Ovary (tissue), 9 donors: ENCODE results near the gene SLC27A5. TPM values are rescaled to one million over a fixed set of nuclear protein-coding genes. Genes with fewer than 3 reads are reported as not detected.

Experiments used
- DNase-seq, 5 donors: peaks; one replicate each; pipeline ENCODE4 v3.0.0-alpha.2; 2019 to 2020
- H3K27ac ChIP-seq, 2 donors: fragments of 200-600 bp; one replicate each; pipeline versions ENCODE4 v1.5.1 to v1.8.0; 2019 to 2022
- H3K27me3 ChIP-seq: fragments of 200-600 bp; one replicate; pipeline ENCODE4 v1.8.0; 2022
- H3K36me3 ChIP-seq: fragments of 200-600 bp; sonication (generic); one replicate; pipeline ENCODE4 v1.5.1; 2019
- H3K4me1 ChIP-seq: one replicate; pipeline ENCODE4 v1.8.1; 2013; ENCODE audit warnings: mild to moderate bottlenecking, moderate library complexity; ENCODE audit not compliant: insufficient read depth
- H3K4me3 ChIP-seq: fragments of 200-600 bp; sonication (generic); one replicate; pipeline ENCODE4 v1.5.1; 2017
- H3K9me3 ChIP-seq, 2 donors: fragments of 200-600 bp in 1 of 2; sonication (generic) in 1 of 2; one replicate each; pipeline versions ENCODE4 v1.5.1 to v1.8.1; 2013 to 2019; ENCODE audit warnings: mild to moderate bottlenecking in 1 of 2, moderate library complexity in 1 of 2
- EP300 ChIP-seq: sonication (generic); formaldehyde crosslinking; IDR thresholded peaks from one replicate; pipeline ENCODE4 v1.6.1; 2017; ENCODE audit warnings: antibody characterized with exemption
- POLR2A ChIP-seq: fragments of 450-650 bp; IDR thresholded peaks from one replicate; pipeline ENCODE4 v1.6.1; 2017; ENCODE audit warnings: antibody characterized with exemption, mild to moderate bottlenecking, moderate library complexity
- WGBS, 3 donors: extraction: QIAGEN DNeasy Blood & Tissue Kit in 1 of 3; methylation state at CpG; one replicate each; pipeline versions ENCODE4 v1.1.5 to v1.1.7; 2013 to 2017; 5-methylcytosine and 5-hydroxymethylcytosine counted together
- intact Hi-C, 4 donors: fragments of 100-400 bp; cut with DNase I; formaldehyde crosslinking; loops; one replicate each; pipeline versions ENCODE4 v1.11.0 to v1.15.1; 2022 to 2023
- polyA plus RNA-seq, 2 donors: library from polyadenylated mRNA; stranded (reverse); fragments of 200-250 nt in 1 of 2; fragments of 350-450 nt in 1 of 2; fragmentation: Illumina TruSeq in 1 of 2; extraction: RNeasy Lipid Tissue Mini Kit (QIAGEN cat#74804) in 1 of 2; gene quantifications; one replicate each; pipeline ENCODE4 v1.2.3, GENCODE V29; 2013 to 2014
- total RNA-seq, 7 donors: library from RNA; depleted of rRNA in 2 of 7; stranded (reverse); fragments of >200 nt in 2 of 7; fragmentation: NEBNext Ultra II Directional in 3 of 7; extraction: Animal tissue kit (Norgen Biotek cat#: 25700) in 3 of 7; gene quantifications; one replicate each; pipeline versions ENCODE4 v1.1.0 to v1.2.4, GENCODE V29; 2016 to 2023
- TF ChIP-seq, protein P1 (sequence below), 3 donors: fragments of 450-650 bp in 2 of 3; fragments of 200-600 bp in 1 of 3; IDR thresholded peaks; one replicate each; pipeline versions ENCODE4 v1.5.1 to v1.8.0; 2016 to 2022; ENCODE audit warnings: antibody characterized with exemption in 3 of 3, mild to moderate bottlenecking in 1 of 3
- donor health status: DM: no; HTN: no; CAD: no; lungs with moderate emphysema.
- donor health status: DM: no; HTN: no; CAD: no.
- donor health status: Bipolar disorder and iron deficiency.
- donor health status: DM: yes; HTN: yes; CAD: no.
- donor health status: DM: no; HTN: no; CAD: no.
- donor health status: DM: yes; HTN: yes; CAD: no.

Gene SLC27A5
- total and polyA plus RNA-seq, 9 donors = 0.70 to 14.8 (median 11.1) TPM

DNA sequence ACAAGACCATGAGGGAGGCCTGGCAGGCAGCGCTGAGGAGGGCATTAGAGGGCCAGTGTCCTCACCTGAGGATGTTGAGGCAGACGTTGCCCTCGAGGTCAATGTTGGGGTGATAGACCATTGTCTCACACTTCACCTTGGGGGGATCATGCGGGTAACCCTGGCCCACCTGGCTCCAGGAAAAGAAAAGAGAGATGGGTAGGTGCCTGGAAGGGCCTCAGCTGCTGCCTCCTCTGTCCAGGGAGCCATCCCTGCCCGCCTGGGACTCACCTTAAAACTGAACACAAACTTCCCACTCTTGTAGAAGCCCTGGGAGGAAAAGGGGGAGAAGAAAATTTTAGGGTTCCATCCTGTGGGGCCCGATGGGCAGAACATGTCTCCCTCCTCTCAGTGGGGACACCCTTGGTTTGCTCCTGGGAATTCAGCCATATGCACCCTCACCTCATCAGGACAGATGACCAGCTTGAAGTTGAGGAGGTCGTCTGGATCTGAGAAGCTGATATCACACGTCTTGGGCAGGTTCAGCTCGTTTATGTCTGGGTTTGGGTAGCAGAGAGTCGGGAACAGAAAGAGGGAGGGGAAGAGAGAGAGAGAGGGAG lies 44.9 kb upstream of the SLC27A5 start:
- Histone ChIP-seq H3K27ac (no peak overlapping the region), H3K9me3 (no peaks in the 10 kb centered on the region), H3K4me1 (peaks cover 22% of the 10 kb centered on the region), H3K4me3 (peak overlapping the region; percentile 70), H3K27me3 (no peaks in the 10 kb centered on the region), H3K36me3 (no peaks in the 10 kb centered on the region)
- intact Hi-C loops = no loop called here
- DNase-seq = peak in 4 of 5 donors; percentile 30 to 45 (median 40)
- WGBS, 3 donors = 43 to 56% (median 47%) methylated on average over 10 of the region's 10 CpGs
- TF ChIP-seq, protein P1, sequence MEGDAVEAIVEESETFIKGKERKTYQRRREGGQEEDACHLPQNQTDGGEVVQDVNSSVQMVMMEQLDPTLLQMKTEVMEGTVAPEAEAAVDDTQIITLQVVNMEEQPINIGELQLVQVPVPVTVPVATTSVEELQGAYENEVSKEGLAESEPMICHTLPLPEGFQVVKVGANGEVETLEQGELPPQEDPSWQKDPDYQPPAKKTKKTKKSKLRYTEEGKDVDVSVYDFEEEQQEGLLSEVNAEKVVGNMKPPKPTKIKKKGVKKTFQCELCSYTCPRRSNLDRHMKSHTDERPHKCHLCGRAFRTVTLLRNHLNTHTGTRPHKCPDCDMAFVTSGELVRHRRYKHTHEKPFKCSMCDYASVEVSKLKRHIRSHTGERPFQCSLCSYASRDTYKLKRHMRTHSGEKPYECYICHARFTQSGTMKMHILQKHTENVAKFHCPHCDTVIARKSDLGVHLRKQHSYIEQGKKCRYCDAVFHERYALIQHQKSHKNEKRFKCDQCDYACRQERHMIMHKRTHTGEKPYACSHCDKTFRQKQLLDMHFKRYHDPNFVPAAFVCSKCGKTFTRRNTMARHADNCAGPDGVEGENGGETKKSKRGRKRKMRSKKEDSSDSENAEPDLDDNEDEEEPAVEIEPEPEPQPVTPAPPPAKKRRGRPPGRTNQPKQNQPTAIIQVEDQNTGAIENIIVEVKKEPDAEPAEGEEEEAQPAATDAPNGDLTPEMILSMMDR (IDR thresholded peaks at IDR 0.05) = no peak
- TF ChIP-seq EP300 (no peak), POLR2A (no peak)

DNA sequence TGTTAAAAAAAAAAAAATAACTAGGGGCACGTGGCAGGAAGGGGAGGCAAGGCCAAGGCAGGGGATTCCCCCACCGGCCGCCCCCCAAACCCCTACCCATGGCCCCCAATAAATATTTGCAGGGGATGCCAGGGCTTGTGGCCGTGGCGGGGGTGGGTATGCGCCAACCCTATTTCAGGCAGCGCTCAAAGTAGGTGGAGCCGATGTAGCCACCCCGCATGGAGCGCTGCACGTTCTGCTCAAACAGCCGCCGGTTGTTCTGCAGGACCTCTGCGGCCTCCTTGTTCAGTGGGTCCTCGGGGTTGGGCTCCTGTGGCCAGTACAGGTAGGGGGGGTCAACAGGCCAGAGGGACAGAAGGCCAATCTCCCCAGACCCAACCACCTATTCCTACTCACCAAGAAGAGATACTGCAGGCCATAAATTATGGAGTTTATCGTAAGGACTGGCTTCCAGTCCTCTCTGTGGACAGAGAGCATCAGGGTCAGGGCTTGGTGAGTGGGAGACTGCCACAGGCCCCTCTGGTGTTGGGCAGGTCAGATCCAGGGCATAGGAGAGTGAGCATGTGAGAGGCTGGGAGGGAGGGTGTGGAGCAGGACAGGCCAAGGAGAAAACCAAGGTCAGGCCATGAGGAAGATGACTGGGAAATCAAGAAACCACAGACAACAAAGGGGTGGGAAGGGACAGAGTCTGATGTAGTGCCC lies 44.3 kb upstream of the SLC27A5 start:
- peaks cover 19% of the 10 kb centered on the region for H3K4me1 ChIP-seq
- H3K27me3 ChIP-seq = no peaks in the 10 kb centered on the region
- TF ChIP-seq, protein P1 (IDR thresholded peaks at IDR 0.05) = no peak
- TF ChIP-seq EP300 (no peak), POLR2A (no peak)
- no peaks in the 10 kb centered on the region for H3K9me3 ChIP-seq
- intact Hi-C loops = no loop called here
- no peak overlapping the region for H3K4me3 ChIP-seq
- H3K36me3 ChIP-seq = no peaks in the 10 kb centered on the region
- WGBS, 3 donors = 57 to 68% (median 61%) methylated on average over 16 of the region's 16 CpGs
- H3K27ac ChIP-seq = peak overlapping the region; percentile 78 to 95
- peak in 4 of 5 donors; percentile 53 to 61 (median 56) for DNase-seq

DNA sequence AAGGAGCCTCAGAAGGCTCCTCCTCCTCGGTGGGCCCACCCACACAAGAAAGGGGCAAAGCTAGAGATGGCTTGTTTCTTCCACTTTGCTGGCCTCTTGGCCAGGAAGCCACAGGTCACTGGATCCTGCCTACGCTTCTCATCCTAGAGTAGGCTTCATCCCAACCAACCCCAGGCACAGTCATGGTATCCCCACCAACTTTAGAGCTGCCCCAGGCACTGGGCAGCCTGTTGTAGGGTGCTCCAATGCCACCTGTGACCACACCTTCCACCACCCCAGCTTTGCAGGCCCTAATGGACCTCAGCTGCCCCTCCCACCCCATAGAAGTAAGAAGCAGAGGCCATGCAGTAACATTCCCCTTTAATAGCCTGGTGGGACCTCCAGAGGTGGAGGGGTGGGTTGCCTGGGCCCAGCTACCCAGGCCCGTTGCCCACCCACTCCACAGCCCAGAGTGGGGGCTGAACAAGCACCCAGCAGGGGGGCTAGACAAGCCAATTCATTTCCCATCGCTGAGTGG lies 43.6 kb upstream of the SLC27A5 start:
- intact Hi-C loops = no loop called here
- Histone ChIP-seq H3K27ac (peak overlapping the region; percentile 78 to 95), H3K9me3 (no peaks in the 10 kb centered on the region), H3K36me3 (no peaks in the 10 kb centered on the region), H3K27me3 (no peaks in the 10 kb centered on the region), H3K4me3 (peak overlapping the region; percentile 84), H3K4me1 (peaks cover 19% of the 10 kb centered on the region)
- peak in 1 of 5 donors; percentile 50 for DNase-seq
- TF ChIP-seq POLR2A (no peak), EP300 (no peak)
- TF ChIP-seq, protein P1 (IDR thresholded peaks at IDR 0.05) = no peak
- WGBS, 3 donors = 22 to 31% (median 27%) methylated on average over 4 of the region's 4 CpGs

DNA sequence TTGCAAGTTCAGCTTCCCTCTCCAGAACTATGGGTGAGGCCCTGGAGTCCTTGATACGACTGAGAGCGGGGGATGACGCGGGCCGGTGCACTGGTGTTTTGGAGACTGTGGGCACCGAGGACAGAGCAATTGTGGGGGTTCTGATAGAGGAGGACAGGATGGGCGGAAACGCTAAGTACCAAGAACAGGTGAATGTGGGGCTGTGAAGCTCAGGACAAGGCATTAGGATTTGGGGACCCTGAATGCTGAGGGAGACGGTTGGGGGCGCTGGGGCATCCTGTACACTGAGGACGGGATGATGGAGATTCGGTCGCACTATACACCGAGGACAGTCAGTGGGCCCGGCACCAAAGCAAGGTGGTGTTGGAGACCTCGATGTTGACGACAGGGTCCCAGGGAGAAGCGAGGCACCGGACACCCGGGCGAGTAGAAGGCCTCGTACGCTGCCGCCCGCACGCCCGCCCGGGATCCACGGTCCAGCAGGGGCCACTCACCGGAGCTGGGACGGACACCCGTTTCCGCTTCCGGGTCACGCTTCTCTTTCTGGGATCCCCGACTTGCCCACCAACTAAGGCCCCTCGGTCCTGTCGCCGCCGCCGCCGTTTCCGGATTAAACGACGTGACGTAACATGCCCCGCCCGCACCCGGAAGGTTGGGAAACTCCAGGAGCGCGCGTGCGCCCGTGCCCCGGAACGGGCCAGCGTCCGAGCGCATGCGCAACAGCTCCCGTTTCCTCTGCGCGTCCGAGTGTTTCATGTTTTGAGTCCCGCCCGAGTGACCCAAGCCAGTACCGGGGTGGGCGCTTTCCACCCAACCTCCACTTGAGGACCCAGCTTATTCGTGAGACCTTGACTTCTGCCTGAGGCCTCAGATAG lies 42.9 kb upstream of the SLC27A5 start, which contains the start of gene CHMP2A:
TSS of gene CHMP2A (minus strand) at position 612 of the 875 bp plus-strand sequence. CDS start 893 bp downstream, outside the sequence.
- TF ChIP-seq EP300 = peak; percentile 66
- TF ChIP-seq, protein P1 (IDR thresholded peaks at IDR 0.05) = peak in 1 of 3 donors; percentile 23
- TF ChIP-seq POLR2A = peak; percentile 84
- H3K36me3 ChIP-seq = no peaks in the 10 kb centered on the region
- H3K9me3 ChIP-seq = no peaks in the 10 kb centered on the region
- DNase-seq = peak; percentile 99
- H3K27me3 ChIP-seq = no peaks in the 10 kb centered on the region
- peak within 1 kb of the TSS; percentile 78 to 95 for H3K27ac ChIP-seq
- intact Hi-C loops = no loop called here
- WGBS, 3 donors = 1% methylated on average over 55 to 69 of the region's 69 CpGs
- H3K4me3 ChIP-seq = peak within 1 kb of the TSS; percentile 84
- peaks cover 16% of the 10 kb centered on the region for H3K4me1 ChIP-seq
